Activated CD8-positive, alpha-beta T cell treated with anti-CD3 and anti-CD28 coated beads, Interleukin-2, amount 10 ng/mL, durations not matched to agents 7 days and 5 days (primary cell): ENCODE measurements around the gene CFD. TPM values are rescaled to one million over a fixed set of nuclear protein-coding genes. Genes with fewer than 3 reads are reported as not detected.
A peak's percentile ranks its signal among the peaks of the same experiment; 100 is the strongest.
"Not testable (repeated sequence)": the region's sequence is repeated elsewhere in the genome, so short reads cannot be mapped to it uniquely, and the experiment has no call there.

Source experiments
- ATAC-seq: fragments of 150-1000 bp; cut with Tn5 transposase; one replicate; pipeline ENCODE4 v1.10.0; 2021; ENCODE audit warnings: moderate library complexity
- CTCF ChIA-PET: fragments of 350-600 bp; sonication (Branson Sonifier 250); formaldehyde crosslinking; loops from one replicate; lab custom pipeline; 2021; ENCODE audit warnings: antibody characterized with exemption; lab: Charles Lee
- POLR2A ChIA-PET: fragments of 350-600 bp; sonication (Branson Sonifier 250); formaldehyde crosslinking; loops from one replicate; lab custom pipeline; 2021; ENCODE audit warnings: antibody characterized with exemption; lab: Charles Lee
- DNase-seq: peaks from one replicate; pipeline ENCODE4 v3.0.0-alpha.2; 2020
- H3K27ac Mint-ChIP-seq: one replicate; pipeline ENCODE4 v1.8.0; 2021; ENCODE audit warnings: mild to moderate bottlenecking, mixed read lengths
- H3K27me3 Mint-ChIP-seq: one replicate; pipeline ENCODE4 v1.8.0; 2021; ENCODE audit warnings: low read depth, mixed read lengths
- H3K36me3 Mint-ChIP-seq: one replicate; pipeline ENCODE4 v1.8.0; 2021; ENCODE audit warnings: low read depth, mixed read lengths
- H3K4me1 Mint-ChIP-seq: one replicate; pipeline ENCODE4 v1.8.0; 2021; ENCODE audit warnings: low read depth, mixed read lengths
- H3K4me3 Mint-ChIP-seq: one replicate; pipeline ENCODE4 v1.8.0; 2021; ENCODE audit warnings: mild to moderate bottlenecking, mixed read lengths
- H3K9me3 Mint-ChIP-seq: one replicate; pipeline ENCODE4 v1.8.0; 2022; ENCODE audit warnings: mixed read lengths; ENCODE audit not compliant: insufficient read depth
- total RNA-seq, 2 experiments: library from RNA; stranded (reverse); gene quantifications; one replicate each; pipeline ENCODE4 v1.2.3, GENCODE V29; 2021

Gene CFD
- total RNA-seq, 2 experiments from 2014 or later, result 2.1 to 2.2 TPM

DNA sequence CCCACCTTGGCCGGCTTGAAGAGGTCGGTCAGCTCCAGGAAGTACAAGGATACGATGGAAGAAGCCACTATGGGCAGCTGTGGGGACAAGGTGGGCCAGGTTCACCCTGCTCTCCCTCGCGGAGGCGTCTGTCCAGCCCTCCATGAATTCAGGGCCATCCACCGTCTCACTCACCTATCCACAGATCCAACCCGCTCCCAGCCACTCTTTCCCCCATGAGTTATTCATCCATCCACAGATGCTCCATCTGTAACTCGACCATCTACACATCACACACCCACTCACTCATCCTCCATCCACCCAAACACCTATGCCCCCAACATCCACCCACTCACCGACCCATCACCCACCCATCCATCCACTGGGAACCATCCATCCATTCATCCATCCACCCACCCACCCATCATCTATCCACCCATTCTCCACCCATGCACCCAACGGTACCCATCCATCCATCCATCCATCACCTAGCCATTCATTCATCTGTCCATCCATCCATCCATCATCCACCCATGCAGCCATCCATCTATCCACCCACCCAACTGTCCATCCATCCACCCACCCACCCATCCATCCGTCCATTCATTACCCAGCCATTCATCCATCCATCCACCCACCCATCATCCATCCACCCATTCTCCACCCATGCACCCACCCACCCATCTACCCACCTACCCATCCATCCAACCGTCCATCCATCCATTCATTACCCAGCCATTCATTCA lies 43.5 kb upstream of the CFD start:
- H3K27ac Mint-ChIP-seq, result no peak overlapping the region
- no peak for DNase-seq
- H3K9me3 Mint-ChIP-seq, result no peaks in the 10 kb centered on the region
- peaks cover 34% of the 10 kb centered on the region for H3K36me3 Mint-ChIP-seq
- H3K4me3 Mint-ChIP-seq, result no peak overlapping the region
- H3K4me1 Mint-ChIP-seq, result no peaks in the 10 kb centered on the region
- CTCF ChIA-PET, result no interaction called here
- ATAC-seq, result peak; percentile 6
- peaks cover 3% of the 10 kb centered on the region for H3K27me3 Mint-ChIP-seq
- POLR2A ChIA-PET, result no interaction called here

DNA sequence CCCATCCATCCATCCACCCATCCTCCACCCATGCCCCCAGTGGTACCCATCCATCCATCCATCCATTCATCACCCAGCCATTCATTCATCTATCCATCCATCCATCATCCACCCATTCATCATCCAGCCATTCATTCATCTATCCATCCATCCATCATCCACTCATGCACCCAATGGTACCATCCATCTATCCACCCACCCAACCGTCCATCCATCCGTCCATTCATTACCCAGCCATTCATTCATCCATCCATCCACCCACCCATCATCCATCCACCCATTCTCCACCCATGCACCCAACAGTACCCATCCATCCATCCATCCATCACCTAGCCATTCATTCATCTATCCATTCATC lies 43.0 kb upstream of the CFD start:
- Mint-ChIP-seq H3K27me3 (peaks cover 3% of the 10 kb centered on the region), H3K27ac (no peak overlapping the region), H3K4me1 (no peaks in the 10 kb centered on the region), H3K9me3 (no peaks in the 10 kb centered on the region), H3K4me3 (no peak overlapping the region), H3K36me3 (peaks cover 31% of the 10 kb centered on the region)
- DNase-seq, result no peak
- ChIA-PET CTCF (no interaction called here), POLR2A (no interaction called here)
- no peak for ATAC-seq

DNA sequence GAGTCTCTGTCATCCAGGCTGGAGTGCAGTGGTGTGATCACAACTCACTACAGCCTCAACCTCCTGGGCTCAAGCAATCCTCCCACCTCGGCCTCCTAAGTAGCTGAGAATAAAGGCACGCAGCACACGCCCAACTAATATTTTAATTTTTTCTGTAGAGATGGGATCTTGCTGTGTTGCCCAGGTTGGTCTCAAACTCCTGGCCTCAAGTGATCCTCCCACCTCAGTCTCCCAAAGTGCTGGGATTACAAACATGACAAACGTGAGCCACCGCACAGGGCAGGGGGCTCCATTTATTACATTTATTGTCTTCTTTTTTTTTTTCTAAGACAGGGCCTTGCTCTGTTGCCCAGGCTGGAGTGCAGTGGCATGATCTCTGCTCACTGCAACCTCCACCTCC lies 39.3 kb upstream of the CFD start:
- H3K27ac Mint-ChIP-seq, ATAC-seq, CTCF ChIA-PET, DNase-seq, H3K4me3 Mint-ChIP-seq, H3K4me1 Mint-ChIP-seq, H3K9me3 Mint-ChIP-seq, POLR2A ChIA-PET: not testable (repeated sequence)
- H3K36me3 Mint-ChIP-seq, result peaks cover 11% of the 10 kb centered on the region
- peaks cover 11% of the 10 kb centered on the region for H3K27me3 Mint-ChIP-seq

DNA sequence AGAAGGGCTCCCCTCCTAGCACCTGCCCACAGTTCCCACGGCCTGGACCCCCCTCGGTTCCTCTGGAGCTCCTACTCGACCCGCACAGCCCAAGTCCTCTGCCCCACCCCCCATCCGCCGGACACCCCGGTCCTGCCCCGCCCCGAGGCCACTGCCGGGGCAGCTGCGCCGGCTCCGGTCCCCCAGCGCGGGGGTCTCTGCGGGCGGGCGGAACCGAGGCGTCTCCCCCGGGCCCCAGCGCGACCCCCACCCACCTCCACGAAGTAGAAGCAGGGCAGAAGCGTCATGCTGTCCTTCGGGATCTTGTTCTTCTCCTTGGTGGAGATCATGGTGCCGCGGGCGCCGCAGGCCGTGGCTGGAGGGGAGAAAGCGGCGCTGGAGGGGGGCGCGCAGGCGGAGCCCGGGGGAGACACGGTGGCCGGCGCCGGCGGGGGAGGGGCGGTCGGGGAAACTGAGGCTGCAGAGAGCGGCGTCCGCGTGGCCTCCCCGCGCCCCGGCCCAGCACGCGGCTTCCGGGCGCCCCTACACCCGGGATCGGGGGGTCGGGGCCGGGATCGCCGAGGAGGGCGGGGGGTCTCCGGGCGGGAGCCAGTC lies 38.1 kb upstream of the CFD start:
- ATAC-seq, result no peak
- H3K9me3 Mint-ChIP-seq, result no peaks in the 10 kb centered on the region
- DNase-seq, result no peak
- H3K27ac Mint-ChIP-seq, result no peak overlapping the region
- ChIA-PET POLR2A (no interaction called here), CTCF (no interaction called here)
- no peak overlapping the region for H3K4me3 Mint-ChIP-seq
- H3K27me3 Mint-ChIP-seq, result peaks cover 11% of the 10 kb centered on the region
- H3K4me1 Mint-ChIP-seq, result no peaks in the 10 kb centered on the region
- peaks cover 4% of the 10 kb centered on the region for H3K36me3 Mint-ChIP-seq

DNA sequence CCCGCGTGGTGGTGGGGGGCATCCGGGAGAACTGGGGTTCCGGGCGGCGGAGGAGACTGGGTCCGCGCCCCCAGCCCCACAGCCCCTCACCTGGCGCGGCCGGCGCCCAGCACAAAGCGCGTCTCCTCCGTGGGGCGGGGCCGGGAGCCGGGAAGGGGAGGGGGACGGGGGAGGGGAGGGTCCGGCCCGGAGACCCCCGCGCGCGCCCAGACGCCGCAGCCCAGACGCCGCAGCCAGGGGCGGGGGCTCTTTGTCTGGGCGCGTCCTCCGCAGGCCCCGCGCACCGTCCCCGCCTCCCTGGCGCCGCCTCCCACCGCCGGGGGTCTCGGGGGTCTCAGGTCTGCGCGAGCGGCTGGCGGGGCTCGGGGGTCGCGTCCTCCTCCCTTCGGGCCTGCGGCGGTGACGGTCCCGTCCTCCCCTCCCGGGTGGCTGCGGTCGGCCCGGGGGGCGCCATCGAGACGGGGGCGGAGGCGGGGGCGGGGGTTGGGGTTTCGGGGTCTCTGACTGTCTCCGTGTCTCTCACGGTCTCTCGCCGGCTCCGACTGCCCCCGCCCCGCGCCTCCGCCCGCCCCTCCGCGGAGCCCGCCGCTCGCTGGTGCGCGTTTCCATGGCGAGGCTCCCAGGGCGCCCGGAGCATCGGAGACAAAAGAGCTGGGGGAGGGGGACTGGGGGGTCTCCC lies 37.5 kb upstream of the CFD start, which contains the start of gene PLPPR3:
TSS of gene PLPPR3 (minus strand) at position 131 of the 679 bp plus-strand sequence. CDS start 396 bp downstream, outside the sequence.
- ATAC-seq (no peak), DNase-seq (no peak)
- ChIA-PET POLR2A (no interaction called here), CTCF (no interaction called here)
- no peaks in the 10 kb centered on the region for H3K4me1 Mint-ChIP-seq
- no peaks in the 10 kb centered on the region for H3K36me3 Mint-ChIP-seq
- no peak within 1 kb of the TSS for H3K4me3 Mint-ChIP-seq
- no peak within 1 kb of the TSS for H3K27ac Mint-ChIP-seq
- H3K27me3 Mint-ChIP-seq, result peaks cover 11% of the 10 kb centered on the region
- H3K9me3 Mint-ChIP-seq, result no peaks in the 10 kb centered on the region

DNA sequence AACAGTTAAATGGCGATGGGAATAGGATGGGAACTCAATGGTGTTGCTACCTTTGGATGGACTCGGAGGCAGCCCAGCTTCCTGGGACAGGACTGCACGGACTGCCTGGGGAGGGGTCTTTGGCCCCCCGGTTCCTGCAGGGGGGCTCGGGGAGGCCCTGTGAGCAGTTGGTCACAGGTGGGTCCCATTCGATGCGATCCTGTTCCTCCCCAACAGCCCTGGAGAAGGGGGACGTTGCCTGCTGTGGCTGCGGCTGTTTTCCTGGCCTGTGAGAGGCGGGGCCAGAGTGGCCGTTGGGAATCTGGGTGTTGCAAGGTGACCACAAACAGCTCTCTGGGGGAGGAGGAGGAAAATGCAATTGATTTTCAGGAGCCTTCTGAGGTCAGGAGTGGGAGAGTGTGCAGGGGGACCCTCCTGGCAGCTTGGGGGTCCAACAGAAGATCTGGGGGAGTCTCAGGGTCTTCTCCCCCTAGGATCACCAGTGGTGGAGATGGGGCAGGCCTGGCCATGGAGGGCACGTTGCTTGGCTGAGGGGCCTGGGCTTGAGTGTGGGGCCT lies 35.8 kb upstream of the CFD start:
- ATAC-seq (no peak), DNase-seq (no peak)
- Mint-ChIP-seq H3K4me3 (no peak overlapping the region), H3K9me3 (no peaks in the 10 kb centered on the region), H3K27me3 (peaks cover 11% of the 10 kb centered on the region), H3K27ac (no peak overlapping the region), H3K4me1 (no peaks in the 10 kb centered on the region), H3K36me3 (no peaks in the 10 kb centered on the region)
- ChIA-PET POLR2A (no interaction called here), CTCF (interaction anchor here (0.6 kb wide), 1 partner anchor 83 kb away, joined by 4 read pairs; no protein-coding TSS in a partner anchor)

DNA sequence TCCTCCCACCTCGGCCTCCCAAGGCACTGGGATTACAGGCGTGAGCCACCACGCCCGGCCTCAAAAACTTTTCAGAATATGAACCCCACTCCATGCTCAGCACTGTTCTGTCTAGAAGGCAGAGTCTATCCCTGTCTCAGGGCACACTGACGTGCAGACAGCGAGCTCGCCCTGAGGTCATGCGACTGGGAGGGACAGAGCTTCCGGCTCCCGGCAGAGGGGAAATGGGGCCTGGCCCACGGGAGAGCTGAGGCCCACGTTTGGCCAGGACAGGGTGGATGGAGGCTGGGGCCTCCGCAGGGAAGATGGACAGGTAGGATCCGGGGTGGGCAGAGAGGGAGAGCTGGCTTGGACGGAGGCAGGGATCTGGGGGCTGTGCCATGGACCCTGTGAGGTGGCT lies 34.6 kb upstream of the CFD start:
- CTCF ChIA-PET, result interaction anchor here (0.5 kb wide), 1 partner anchor 127 kb away, joined by 3 read pairs; no protein-coding TSS in a partner anchor
- POLR2A ChIA-PET, result no interaction called here
- H3K27ac Mint-ChIP-seq, result no peak overlapping the region
- no peaks in the 10 kb centered on the region for H3K9me3 Mint-ChIP-seq
- H3K36me3 Mint-ChIP-seq, result no peaks in the 10 kb centered on the region
- no peaks in the 10 kb centered on the region for H3K4me1 Mint-ChIP-seq
- H3K27me3 Mint-ChIP-seq, result peaks cover 11% of the 10 kb centered on the region
- ATAC-seq (no peak), DNase-seq (no peak)
- no peak overlapping the region for H3K4me3 Mint-ChIP-seq

DNA sequence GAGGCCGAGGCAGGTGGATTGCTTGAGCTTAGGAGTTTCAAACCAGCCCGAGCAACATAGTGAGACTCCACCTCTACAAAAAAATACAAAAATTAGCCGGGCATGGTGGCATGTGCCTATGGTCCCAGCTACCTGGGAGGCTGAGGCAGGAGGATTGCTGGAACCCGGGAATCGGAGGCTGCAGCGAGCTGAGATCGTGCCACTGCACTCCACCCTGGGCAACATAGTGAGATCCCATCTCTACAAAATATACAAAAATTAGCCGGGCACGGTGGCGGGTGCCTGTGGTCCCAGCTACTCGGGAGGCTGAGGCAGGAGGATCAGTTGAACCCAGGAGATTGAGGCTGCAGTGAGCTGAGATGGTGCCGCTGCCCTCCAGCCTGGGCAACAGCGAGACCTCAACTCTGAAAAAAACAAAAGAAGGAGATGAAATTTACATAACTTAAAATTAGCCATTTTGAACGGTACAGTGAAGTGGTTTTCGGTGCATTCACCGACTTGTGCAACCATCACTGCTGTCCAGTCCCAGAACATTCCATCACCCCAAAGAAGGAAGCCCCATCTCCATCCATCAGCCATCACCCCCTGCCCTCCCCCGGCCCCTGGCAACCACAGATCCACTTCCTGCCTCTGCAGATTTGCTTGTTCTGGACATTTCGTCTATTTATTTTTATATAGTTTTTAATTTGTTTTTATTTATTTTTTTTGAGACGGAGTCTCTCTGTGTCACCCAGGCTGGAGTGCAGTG lies 33.4 kb upstream of the CFD start:
- Mint-ChIP-seq H3K27ac (no peak overlapping the region), H3K9me3 (no peaks in the 10 kb centered on the region), H3K4me3 (no peak overlapping the region), H3K36me3 (no peaks in the 10 kb centered on the region), H3K4me1 (no peaks in the 10 kb centered on the region), H3K27me3 (peaks cover 9% of the 10 kb centered on the region)
- ChIA-PET CTCF (no interaction called here), POLR2A (no interaction called here)
- ATAC-seq, result no peak
- DNase-seq, result no peak

DNA sequence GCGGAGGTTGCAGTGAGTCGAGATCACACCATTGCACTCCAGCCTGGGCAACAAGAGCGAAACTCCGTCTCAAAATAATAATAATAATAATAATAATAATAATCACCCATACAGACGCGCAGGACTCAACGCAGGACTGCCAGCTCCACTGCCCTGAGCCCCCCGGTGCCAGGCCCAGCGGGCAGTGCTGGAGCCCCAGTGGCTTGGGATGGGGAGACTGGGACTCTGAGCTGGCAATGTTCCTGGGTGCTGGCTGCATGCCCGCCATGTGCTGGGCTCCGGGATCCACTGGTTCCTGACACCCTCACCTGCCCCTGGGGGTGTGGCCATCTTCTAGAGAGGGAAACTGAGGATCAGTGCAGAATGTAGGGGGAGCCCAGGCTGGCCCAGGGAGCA lies 32.2 kb upstream of the CFD start:
- Mint-ChIP-seq H3K9me3 (no peaks in the 10 kb centered on the region), H3K27ac (no peak overlapping the region), H3K4me1 (no peaks in the 10 kb centered on the region), H3K27me3 (peaks cover 9% of the 10 kb centered on the region), H3K4me3 (no peak overlapping the region), H3K36me3 (no peaks in the 10 kb centered on the region)
- DNase-seq (no peak), ATAC-seq (no peak)
- ChIA-PET CTCF (no interaction called here), POLR2A (no interaction called here)

DNA sequence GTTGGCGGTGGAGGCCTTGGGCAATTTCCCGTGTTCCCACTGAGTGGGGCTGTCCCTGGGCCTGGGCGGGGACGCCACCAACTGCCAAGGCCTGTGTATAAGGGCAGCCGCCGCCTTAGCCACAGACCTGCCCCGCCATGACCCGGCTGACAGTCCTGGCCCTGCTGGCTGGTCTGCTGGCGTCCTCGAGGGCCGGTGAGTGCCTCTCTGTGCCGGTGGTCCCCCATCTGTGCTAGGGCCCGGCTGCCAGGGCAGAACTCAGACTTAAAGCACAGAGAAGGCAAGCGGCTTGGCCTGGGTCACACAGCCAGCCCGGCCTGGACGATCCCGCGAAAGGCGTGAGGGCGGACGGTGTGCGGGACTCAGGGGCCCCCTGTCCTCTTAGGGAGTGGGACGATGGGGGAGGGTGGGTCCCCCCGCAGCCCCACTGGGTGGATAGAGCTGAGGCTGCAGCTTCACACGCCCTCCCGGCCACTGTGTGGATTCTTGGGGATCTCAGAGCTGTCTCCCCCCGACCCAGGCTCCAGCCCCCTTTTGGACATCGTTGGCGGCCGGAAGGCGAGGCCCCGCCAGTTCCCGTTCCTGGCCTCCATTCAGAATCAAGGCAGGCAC lies 31.6 kb upstream of the CFD start, which contains the start of gene AZU1:
TSS of gene AZU1 (plus strand) at position 128 of the 612 bp plus-strand sequence. CDS start at position 138, 10 bp downstream.
- ChIA-PET CTCF (no interaction called here), POLR2A (no interaction called here)
- H3K27ac Mint-ChIP-seq, result no peak within 1 kb of the TSS
- DNase-seq, result no peak
- H3K4me1 Mint-ChIP-seq, result no peaks in the 10 kb centered on the region
- H3K36me3 Mint-ChIP-seq, result no peaks in the 10 kb centered on the region
- ATAC-seq, result no peak
- peaks cover 6% of the 10 kb centered on the region for H3K27me3 Mint-ChIP-seq
- H3K4me3 Mint-ChIP-seq, result no peak within 1 kb of the TSS
- H3K9me3 Mint-ChIP-seq, result no peaks in the 10 kb centered on the region

DNA sequence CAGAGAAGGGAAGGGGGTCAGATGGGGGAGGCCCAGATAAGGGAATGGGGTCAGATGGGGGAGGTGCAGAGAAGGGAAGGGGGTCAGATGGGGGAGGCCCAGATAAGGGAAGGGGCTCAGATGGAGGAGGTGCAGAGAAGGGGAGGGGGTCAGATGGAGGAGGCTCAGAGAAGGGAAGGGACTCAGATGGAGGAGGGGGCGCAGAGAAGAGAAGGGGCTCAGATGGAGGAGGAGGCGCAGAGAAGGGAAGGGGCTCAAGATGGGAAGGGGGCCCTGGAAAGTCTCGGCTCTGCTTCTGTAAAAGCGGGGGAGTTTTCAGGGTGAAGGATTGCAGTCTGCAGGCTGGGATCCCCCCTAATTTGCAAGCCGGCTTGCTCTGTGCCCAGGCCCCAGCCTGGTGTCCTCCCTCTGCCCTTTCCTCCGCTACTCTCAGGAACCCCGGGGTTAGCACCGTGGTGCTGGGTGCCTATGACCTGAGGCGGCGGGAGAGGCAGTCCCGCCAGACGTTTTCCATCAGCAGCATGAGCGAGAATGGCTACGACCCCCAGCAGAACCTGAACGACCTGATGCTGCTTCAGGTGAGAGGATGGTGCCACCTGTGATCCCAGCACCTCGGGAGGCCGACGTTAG lies 30.2 kb upstream of the CFD start:
- DNase-seq (no peak), ATAC-seq (no peak)
- no peaks in the 10 kb centered on the region for H3K36me3 Mint-ChIP-seq
- ChIA-PET POLR2A (no interaction called here), CTCF (no interaction called here)
- no peak overlapping the region for H3K27ac Mint-ChIP-seq
- H3K4me3 Mint-ChIP-seq, result no peak overlapping the region
- H3K9me3 Mint-ChIP-seq, result no peaks in the 10 kb centered on the region
- H3K27me3 Mint-ChIP-seq, result no peaks in the 10 kb centered on the region
- H3K4me1 Mint-ChIP-seq, result no peaks in the 10 kb centered on the region
